Measurements from ENCODE around the gene SLIRP.
"Not testable (repeated sequence)": the region's sequence is repeated elsewhere in the genome, so short reads cannot be mapped to it uniquely, and the experiment has no call there.

SLIRP gene

DNA sequence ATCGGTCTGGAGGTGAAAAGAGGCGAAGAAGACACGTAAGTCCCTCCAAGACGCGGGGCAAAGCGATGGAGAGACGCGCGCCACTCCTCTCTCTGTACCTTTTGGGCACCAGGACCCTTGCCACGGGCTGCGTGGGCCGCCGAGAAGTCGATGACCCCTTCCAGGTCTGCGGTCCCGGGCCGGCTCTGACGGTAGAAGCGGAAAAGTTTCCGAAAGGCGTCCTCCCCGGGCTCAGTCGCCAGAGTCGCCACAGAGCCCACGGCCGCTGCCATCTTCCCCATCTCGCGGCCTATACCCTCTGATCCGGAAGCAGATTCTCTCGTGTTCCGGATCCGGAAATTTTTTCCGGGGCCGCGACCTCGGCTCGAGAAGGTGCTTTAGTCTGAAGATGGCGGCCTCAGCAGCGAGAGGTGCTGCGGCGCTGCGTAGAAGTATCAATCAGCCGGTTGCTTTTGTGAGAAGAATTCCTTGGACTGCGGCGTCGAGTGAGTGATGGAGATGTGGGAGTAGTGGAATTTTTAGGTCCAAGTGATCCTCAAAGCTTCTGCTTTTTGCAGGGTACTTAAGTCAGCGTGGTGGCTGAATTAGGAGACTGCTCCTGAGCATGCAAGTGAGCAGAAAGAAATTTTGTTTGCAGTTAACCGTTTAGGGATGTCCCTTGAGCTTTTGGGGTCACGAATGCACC lies at the start of gene SLIRP, which contains the start of gene ALKBH1:
TSS of gene SLIRP (plus strand) at position 380 of the 685 bp plus-strand sequence. CDS start at position 389, 9 bp downstream.
TSS of gene ALKBH1 (minus strand) at position 300 of the 685 bp plus-strand sequence. CDS start at position 281, 19 bp downstream.
- DNase-seq = peak; percentile 11

DNA sequence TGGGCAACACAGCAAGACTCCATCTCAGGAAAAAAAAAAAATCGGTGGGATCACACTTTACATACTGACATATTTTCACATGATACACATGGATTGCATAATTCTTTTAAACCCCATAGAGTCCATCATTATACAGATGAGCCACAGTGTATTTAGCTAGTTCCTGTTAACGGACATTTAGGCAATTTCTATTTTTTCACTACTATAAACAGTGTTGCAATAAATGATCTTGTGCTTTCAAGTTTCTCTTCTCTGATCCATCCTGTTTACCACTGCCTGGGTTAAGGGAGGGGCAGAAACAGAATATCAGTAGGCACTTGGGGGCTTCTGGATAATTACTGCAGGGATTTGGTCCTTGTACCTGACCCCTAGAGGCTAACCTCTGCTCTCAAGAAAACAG lies 48.1 kb upstream of the SLIRP start:
- DNase-seq = no peak

DNA sequence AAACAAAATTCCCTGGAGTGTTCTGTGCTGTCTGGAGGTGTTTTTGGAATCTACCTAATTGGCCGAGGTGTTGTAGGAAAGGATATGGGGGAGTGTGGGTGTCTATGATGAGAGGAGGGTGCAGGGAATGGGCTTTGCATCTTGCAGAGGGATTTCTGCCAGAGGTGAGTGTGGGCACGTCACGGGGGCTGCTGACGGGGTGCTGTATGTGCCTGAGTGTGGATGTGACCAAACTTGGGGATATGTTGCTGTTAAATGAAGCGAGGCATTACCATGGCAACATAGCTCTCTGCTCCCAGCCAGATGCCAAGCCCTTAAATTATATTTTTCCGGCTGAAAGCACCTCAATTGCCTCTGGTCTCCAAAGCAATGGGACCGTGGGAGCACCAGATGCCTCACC lies 47.1 kb upstream of the SLIRP start:
- DNase-seq = no peak

DNA sequence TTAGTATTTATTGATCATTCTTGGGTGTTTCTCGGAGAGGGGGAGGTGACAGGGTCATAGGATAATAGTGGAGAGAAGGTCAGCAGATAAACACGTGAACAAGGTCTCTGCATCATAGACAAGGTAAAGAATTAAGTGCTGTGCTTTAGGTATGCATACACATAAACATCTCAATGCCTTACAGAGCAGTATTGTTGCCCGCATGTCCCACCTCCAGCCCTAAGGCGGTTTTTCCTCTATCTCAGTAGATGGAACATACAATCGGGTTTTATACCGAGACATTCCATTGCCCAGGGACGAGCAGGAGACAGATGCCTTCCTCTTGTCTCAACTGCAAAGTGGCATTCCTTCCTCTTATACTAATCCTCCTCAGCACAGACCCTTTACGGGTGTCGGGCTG lies 46.3 kb upstream of the SLIRP start:
- not testable (repeated sequence) for DNase-seq

DNA sequence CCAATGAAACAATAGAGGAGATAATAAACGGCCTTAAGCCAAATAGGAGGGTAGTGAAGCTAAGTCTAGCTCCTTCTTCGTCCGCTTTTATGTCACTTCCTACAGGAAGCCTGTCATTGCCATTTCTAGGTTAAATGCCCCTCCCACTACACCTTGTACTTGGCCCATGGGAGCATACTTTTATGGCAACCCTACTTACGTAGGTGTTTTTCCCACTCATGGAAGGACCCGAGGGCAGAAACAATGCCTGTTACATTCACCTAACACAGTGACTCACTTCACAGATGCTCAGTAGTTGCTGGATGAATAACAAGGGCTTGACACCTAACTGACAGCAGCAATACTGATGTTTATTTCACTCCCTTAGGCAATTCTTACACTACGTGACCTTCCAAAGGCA lies 44.6 kb upstream of the SLIRP start:
- no peak for DNase-seq

DNA sequence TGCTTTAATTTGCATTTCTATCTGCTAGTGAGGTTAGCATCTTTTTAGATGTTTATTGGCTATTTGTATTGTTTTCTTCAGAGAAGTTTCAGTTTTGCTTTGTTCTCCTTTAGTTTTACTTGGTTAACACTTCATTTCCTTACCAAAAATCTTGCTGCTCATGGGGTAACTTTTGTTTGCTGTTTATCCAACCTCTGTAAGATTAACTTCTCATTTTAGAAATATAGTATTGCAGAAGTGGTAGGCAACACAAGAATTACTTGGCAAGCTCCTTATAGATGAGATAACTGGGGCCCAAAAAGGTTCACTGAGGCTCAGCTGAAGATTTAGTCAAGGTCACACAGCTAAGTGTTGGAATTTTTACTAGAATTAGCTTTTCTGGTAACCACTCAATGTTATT lies 40.6 kb upstream of the SLIRP start:
- no peak for DNase-seq

DNA sequence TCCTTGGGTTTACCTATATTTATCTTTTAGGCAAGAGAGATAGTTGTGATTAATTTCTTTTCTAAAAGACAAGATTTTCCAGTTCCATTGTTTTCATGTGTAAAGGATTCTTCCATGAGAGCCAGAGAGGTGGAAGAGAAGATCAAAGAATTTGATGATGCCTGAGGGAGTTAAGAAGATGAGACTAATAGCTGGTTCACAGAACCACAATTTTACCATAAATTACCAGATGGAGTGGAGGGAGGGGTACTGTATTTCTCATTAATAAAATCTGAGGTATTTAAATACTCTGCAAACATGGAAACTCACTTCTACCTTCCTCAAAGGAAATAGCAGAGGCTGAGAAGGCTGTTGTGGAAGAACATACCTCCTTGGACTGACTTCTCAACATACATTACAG lies 34.7 kb upstream of the SLIRP start:
- no peak for DNase-seq

DNA sequence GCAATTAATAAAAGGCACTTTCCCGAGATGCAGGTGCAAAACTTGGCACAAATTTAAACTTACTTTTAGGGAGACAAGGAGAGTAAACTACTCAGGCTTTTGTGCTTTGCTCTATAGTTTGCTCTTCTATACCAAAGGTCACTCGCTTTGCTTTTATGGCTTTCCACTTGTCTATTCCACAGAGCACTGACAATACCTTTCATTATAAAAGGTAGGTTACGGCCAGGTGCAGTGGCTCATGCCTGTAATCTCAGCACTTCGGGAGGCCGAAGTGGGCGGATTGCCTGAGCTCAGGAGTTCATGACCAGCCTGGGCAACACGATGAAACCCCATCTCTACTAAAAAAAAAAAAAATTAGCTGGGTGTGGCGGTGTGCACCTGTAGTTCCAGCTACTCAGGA lies 33.0 kb upstream of the SLIRP start:
- DNase-seq = no peak

DNA sequence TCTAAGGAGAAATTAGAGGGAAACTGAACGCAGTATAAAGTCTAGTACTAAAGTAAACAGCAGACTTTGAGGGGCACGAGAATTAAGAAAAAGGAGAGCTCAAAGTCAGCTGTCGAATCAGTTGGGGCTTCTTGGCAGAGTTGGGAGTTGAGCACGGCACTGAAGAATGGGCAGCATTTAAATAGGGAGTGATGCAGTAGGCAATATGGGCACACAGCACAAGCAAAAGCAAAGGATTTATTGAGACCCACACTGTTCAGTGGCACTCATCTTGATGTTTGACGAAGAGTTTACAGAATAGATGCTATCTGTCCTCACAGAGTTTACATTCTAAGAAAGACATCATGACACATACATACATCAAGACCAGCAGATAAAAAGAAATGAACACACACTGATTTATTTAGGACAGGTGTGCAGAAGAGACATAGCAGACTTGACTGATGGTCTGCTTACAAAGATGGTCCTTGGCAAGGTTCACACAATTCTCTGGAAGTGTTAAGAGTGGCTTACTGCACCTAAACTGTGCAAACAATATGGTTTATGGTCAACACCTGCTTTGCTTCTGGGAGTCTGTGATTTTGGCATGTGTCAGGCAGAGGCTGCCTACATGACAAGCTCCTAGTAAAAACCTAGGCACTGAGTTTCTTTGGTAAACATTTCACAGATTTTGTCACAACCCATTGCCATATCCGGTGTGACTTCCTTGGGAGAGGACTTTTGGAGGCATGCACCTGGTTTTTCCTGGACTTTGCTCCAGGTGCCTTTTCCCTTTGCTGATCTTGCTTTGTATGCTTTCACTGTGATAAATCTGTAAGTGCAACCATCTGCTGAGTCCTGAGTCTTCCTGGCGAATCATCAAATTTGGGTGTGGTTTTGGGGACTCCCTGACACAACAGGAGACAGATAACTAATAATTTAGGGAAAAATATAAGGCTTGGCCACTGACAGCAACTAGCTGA lies 26.4 kb upstream of the SLIRP start:
- no peak for DNase-seq

DNA sequence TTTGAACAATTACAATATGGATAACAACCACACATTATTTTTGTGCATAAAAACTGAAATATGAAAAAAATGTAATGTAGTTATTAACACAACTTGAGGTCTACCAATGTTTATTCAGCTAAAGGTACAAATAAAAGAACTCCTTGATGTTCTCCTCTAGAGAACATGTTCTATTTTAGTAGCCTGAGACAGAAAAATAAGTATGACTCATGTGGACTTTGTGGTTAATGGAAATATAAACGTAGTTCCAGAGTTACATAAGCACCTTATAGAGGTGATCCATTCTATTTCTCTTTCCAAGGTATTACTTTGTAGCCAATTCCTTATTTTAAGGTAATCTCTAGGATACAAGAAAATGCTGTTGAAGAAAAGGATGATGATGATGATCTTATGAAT lies 25.7 kb upstream of the SLIRP start:
- no peak for DNase-seq

DNA sequence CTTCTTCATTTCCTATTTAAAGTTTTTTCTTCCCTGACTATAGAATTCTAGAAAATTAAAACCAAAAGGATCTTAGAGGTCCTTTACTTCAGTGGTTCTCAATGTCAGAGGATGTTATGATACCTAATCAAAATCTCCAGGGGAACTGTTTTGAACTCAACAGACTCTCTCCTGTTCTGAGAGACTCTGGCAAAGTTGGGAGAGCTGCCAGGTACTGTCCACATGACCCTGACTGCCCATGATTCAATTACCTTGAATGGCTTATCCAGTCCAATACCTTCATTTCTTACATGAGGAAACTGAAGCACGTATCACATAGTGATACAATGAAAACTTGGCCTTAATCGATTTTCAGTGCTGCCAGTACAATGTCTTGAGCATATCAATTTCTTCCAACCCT lies 16.6 kb upstream of the SLIRP start:
- no peak for DNase-seq

DNA sequence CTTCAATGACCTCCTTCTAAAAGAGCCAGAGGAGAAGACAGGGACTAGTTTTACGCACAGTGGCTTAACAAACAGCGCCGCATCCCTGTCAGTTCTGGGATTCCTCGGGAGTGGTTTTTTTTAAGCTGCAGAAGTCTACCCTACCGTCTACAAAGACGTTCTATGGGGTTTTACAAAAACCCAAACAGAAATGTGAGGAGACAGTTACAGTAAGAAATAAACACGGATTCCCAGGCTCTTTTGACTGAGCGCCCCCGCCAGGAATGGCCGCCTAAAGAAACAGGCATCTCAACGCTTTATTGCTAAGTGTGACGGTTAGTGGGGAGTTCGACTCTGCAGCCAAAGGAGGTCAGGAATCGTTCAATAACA lies 564 bp upstream of the SLIRP start:
- no peak for DNase-seq

DNA sequence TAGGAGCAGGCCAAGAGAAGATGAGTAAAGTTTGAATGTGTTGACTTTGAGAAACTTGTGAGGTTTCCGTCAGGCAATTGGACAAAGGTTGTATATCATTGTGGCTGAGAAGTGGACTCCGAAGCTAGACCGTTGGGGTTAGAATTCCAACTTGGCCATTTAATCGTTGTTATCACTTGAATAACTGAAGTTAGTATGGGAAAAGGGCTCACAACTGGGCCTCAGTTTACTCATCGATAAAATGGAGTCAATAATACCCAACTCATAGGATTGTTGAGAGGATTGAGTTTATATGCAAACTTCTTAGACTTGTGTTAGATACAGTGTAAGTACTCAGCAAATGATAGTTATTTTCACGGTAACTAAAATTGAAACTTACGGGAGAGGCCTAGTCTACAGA lies 846 bp downstream of the SLIRP start:
- no peak for DNase-seq

DNA sequence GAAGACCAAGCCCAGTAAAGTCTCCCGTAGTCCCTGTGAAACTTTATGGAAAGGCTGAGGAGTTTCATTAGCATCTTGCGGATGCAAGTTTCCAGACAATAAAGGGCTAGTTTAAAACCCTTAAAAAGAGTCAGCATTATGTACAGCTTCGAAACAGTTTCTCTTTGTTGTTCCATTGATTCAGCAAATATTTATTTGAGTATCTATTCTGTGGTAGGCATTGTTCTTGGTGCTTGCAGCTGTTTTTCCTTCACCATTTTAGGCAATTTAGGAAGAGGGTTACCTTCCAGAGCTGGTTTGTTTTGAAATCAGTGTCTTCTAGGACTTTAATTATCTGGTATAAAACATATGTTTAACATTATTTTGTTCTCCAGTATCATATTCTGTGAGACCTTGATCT lies 1.5 kb downstream of the SLIRP start:
- DNase-seq = no peak

DNA sequence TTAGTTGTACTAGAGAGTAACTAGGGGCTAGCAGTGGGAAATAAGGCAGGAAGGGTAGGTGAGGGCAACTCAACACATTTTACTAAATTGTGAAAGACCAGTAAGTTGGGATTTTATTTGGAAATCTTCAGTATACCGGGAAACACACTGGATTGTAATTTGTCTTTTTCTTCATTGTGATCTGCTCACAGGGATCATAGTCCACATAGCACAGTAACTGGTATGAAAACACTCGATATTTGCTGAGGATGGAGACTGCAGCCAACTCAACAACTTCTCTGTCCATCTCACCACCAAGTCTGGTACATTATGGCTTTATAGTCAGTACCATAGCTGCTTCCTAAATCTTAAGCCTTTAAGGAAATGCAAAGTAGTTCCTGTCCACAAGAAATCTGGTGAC lies 2.5 kb downstream of the SLIRP start:
- DNase-seq = no peak

DNA sequence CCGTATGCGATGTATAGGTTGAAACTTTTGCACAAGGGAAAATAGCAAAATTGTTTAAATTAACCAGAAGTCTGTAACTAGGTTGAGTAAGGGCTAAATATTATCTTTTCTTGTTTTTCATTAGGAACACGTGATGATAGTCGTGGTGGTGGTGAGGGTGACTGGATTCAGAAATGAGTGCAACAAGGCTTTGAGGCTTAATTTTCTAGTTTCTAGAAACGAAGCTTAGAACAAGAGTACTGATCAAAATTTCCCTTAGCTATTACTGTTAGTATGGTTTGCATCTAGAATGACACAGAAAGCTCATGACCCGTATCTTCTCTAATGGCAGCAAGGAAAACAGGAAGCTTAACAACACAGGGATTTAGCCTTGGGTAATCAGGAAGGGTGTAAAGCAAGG lies 7.0 kb downstream of the SLIRP start:
- DNase-seq = no peak

DNA sequence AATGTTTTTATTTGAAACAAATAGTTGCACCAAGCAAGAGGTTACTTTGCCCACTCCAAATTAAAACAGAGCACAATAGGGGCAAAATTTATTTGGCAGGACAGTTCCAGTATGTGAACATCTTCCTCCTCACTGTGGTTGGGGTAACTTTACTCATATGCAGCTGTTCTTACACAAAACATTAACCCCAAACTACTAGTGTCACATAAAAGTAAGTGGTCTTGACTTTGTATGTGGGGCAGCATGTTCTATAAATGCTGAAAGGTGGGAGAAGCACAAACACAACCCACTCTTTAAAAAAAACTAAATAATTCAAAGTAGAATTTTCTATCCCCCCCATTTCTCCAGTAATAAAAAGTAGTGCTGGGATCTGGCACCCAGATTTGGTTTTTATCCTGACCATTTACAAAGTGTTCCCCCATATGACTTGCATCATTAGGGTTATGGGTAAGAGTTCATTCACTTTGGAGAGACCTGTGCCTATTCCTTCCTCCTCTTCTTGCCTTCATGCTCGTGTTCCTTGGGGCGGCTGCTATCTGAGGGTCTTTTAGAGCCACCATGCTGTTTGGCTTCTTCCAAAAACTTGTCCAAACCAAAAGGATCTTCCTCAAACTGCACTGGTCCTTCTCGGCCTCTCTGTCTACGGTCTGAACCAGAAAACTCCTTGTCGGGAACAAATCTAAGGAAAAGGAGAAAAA lies 9.9 kb downstream of the SLIRP start:
- no peak for DNase-seq

DNA sequence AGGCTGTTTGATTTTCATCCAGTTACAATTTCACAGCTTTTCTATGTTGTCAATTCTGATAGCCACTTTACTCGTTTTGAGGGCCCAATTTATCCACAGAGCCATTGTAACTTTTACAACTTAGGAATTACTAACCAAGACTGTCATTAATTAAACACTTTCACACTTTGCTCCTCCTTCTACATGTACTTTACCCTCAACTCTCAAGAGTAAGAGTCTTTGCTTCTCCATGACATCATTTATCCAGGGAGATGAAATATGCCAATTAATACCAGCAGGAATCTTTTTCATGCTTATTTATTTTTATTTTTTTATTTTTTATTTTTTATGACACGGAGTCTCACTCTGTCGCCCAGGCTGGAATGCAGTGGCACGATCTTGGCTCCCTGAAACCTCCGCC lies 13.5 kb downstream of the SLIRP start:
- DNase-seq = no peak

DNA sequence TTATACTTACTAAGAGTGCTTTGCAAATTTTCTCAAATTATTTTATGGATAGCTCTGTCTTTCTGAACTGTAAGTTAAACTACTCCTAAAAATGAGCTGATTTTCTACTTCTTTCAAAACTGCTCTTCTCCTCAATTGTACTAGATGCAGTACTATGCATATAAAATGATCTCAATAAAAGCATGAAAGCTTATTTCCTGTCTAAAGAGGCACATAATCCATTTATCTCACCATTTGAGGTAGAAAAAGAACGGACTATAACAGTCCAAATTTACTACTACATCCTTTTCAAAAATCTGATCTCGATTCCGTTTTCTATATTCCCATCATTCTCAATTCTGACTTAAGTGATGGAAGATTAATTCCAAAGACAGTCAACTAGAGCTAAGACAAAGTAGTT lies 14.4 kb downstream of the SLIRP start:
- no peak for DNase-seq

DNA sequence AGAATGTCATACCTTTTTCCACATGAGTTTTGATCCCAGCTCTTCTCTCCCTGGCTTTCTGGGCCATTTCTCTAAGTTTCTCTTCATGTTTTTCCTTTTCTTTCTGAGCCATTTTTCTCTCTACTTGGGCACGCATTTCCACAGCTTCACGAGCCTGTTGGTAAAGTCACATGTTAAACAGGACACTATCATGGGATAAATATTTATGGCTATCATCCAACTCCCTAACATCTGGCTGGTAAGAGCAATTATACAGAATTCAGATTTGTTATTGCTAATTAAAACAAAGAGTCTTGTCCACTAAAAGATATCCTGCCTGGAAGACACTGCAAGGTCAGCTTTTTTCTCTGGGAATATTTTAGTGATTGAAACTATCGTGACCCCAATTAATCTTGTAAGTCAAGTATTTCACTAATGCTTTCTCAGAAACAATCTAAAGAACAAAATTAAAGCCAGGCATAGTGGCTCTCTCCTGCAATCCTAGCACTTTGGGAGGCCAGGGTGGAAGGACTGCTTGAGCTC lies 23.1 kb downstream of the SLIRP start:
- DNase-seq = no peak

DNA sequence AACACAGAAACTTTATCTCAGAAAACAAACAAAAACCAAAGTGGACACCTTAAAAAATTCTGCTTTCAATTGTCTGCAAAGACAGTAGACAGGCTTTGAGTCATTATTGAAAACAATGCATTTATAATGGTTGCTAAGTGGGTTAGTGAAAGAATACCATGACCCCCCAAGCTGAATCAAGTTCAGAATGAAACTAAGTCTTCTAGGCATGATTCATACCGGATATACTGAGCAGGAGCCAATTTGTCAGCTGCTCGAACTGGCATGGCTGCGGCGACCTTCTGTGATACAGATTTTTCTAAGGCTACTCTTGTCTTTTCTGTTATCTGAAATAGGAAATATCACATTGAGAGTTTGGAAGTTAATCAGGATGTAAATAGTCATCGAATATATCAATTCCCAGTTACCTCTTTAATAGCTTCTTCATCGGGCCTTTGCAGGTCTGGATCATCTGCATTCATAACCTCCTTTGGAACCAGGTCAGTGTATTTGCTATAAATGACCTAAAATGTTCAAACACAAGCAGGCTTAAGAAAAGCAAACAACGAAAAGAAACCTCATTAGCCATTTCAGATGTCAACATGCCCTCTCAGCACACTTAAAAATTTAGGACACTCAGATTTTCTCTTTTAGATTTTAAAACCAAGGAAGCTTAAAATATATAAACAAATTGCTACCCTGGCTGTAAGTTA lies 30.8 kb downstream of the SLIRP start:
- DNase-seq = no peak

DNA sequence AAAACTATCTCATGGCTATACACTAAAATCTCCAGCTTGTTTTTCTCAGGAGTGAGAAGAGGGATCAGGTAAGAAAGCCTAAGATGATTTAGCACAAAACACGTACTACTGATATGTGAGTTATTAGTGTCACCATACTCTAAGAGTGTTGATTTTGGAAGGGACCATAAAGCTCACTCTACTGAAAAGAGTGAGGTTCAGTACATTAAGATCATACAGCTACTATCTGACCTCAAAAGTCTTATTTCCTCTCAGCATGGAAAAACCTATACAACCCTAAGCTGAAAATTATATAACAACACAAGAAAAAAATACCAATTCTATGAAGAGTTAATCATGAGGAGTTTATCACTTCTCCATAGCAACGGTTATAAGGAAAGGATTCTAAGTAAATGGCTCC lies 33.5 kb downstream of the SLIRP start:
- DNase-seq = no peak
